Activated CD4-positive, alpha-beta T cell treated with anti-CD3 and anti-CD28 coated beads, Interleukin-2, Interleukin-4, amounts not matched to agents 100 ng/mL and 50 ng/mL, durations not matched to agents 16 hours and 8 hours (primary cell): ENCODE measurements around the gene IL12B.
A peak's percentile ranks its signal among the peaks of the same experiment; 100 is the strongest.
"Not testable (repeated sequence)": the region's sequence is repeated elsewhere in the genome, so short reads cannot be mapped to it uniquely, and the experiment has no call there.

Experiments
- DNase-seq: peaks from one replicate; pipeline ENCODE4 v3.0.0-alpha.2; 2020; ENCODE audit warnings: low spot score

The IL12B gene

GRCh38 chr5:159330131-159330800, at the start of gene IL12B:
TSS of gene IL12B (minus strand) at chr5:159330487. CDS start at chr5:159326782, 3,705 bp downstream.
- DNase-seq, result no peak

GRCh38 chr5:159377653-159378052, 47.4 kb upstream of the IL12B start:
- DNase-seq, result no peak

GRCh38 chr5:159367866-159368265, 37.6 kb upstream of the IL12B start:
- not testable (repeated sequence) for DNase-seq

GRCh38 chr5:159366776-159367175, 36.5 kb upstream of the IL12B start:
- DNase-seq, result not testable (repeated sequence)

- no peak for DNase-seq
These were observed 31.9 kb upstream of the IL12B start for GRCh38 chr5:159362220-159362619.

- DNase-seq, result not testable (repeated sequence)
These were observed 29.6 kb upstream of the IL12B start for GRCh38 chr5:159359871-159360270.

GRCh38 chr5:159359408-159359807, 29.1 kb upstream of the IL12B start:
- no peak for DNase-seq

GRCh38 chr5:159353661-159354252, 23.5 kb upstream of the IL12B start:
- no peak for DNase-seq

- DNase-seq, result not testable (repeated sequence)
These were observed 20.4 kb upstream of the IL12B start for GRCh38 chr5:159350644-159351043.

- DNase-seq, result not testable (repeated sequence)
These were observed 19.9 kb upstream of the IL12B start for GRCh38 chr5:159350216-159350615.

- no peak for DNase-seq
These were observed 15.6 kb upstream of the IL12B start for GRCh38 chr5:159345861-159346260.

GRCh38 chr5:159345336-159345735, 15.0 kb upstream of the IL12B start:
- no peak for DNase-seq

GRCh38 chr5:159343295-159344094, 13.2 kb upstream of the IL12B start:
- no peak for DNase-seq

GRCh38 chr5:159342840-159343239, 12.6 kb upstream of the IL12B start:
- DNase-seq, result no peak

GRCh38 chr5:159341906-159342310, 11.6 kb upstream of the IL12B start:
- DNase-seq, result peak; percentile 39

- no peak for DNase-seq
These were observed 10.9 kb upstream of the IL12B start for GRCh38 chr5:159341145-159341544.

- peak; percentile 48 for DNase-seq
These were observed 10.2 kb upstream of the IL12B start for GRCh38 chr5:159340511-159340910.

- DNase-seq, result no peak
These were observed 9.2 kb upstream of the IL12B start for GRCh38 chr5:159339460-159339859.

GRCh38 chr5:159338118-159338517, 7.8 kb upstream of the IL12B start:
- DNase-seq, result no peak

GRCh38 chr5:159337016-159337955, 7.0 kb upstream of the IL12B start:
- DNase-seq, result peak; percentile 72

- no peak for DNase-seq
These were observed 6.3 kb upstream of the IL12B start for GRCh38 chr5:159336586-159336985.

GRCh38 chr5:159333545-159333925, 3.2 kb upstream of the IL12B start:
- DNase-seq, result no peak
